Breast epithelium (tissue), 3 donors: ENCODE measurements around the gene KDM4B.

Experiments used
- CTCF ChIP-seq, 3 donors: fragments of 450-650 bp; IDR thresholded peaks; one replicate each; pipeline ENCODE4 v1.5.1; 2016 to 2017; ENCODE audit warnings: antibody characterized with exemption in 3 of 3, mild to moderate bottlenecking in 3 of 3, moderate library complexity in 3 of 3
- POLR2A ChIP-seq: fragments of 450-650 bp; IDR thresholded peaks from one replicate; pipeline ENCODE4 v1.6.1; 2016; ENCODE audit warnings: antibody characterized with exemption, mild to moderate bottlenecking, moderate library complexity
- POLR2AphosphoS5 ChIP-seq, 3 donors: sonication (generic); formaldehyde crosslinking; IDR thresholded peaks; one replicate each; pipeline ENCODE4 v1.6.1; 2017; ENCODE audit warnings: antibody characterized with exemption in 3 of 3

- TF ChIP-seq CTCF (IDR thresholded peaks at IDR 0.05): no peak
- TF ChIP-seq POLR2A: no peak
- TF ChIP-seq POLR2AphosphoS5 (IDR thresholded peaks at IDR 0.05): no peak
Measured at GRCh38 chr19:5003781-5004180, 34.9 kb downstream of the KDM4B start.
